Upper lobe of right lung (tissue), 1 donor: Measurements from ENCODE around the gene UNC119. TPM values are rescaled to one million over a fixed set of nuclear protein-coding genes. Genes with fewer than 3 reads are reported as not detected.

ENCODE experiments used
- ATAC-seq: fragments of 200-7000 bp; cut with Tn5 transposase; one replicate; pipeline ENCODE4 v1.9.1; 2020; ENCODE audit warnings: mild to moderate bottlenecking, moderate library complexity
- DNase-seq: peaks from one replicate; pipeline ENCODE4 v3.0.0-alpha.2; 2020
- H3K27ac ChIP-seq: fragments of 200-600 bp; one replicate; pipeline ENCODE4 v1.8.0; 2022
- H3K27me3 ChIP-seq: fragments of 200-600 bp; one replicate; pipeline ENCODE4 v1.8.0; 2022; ENCODE audit warnings: mild to moderate bottlenecking
- H3K36me3 ChIP-seq: fragments of 200-600 bp; one replicate; pipeline ENCODE4 v1.8.0; 2022
- H3K4me1 ChIP-seq: fragments of 200-600 bp; one replicate; pipeline ENCODE4 v1.8.0; 2022
- H3K4me3 ChIP-seq: fragments of 200-600 bp; one replicate; pipeline ENCODE4 v1.8.0; 2022; ENCODE audit warnings: mild to moderate bottlenecking
- H3K9me3 ChIP-seq: fragments of 200-600 bp; one replicate; pipeline ENCODE4 v1.8.0; 2022
- intact Hi-C: fragments of 100-400 bp; cut with DNase I; formaldehyde crosslinking; loops from one replicate; pipeline ENCODE4 v1.11.0; 2022
- total RNA-seq: library from RNA; stranded (reverse); fragmentation: NEBNext Ultra II Directional; extraction: Animal tissue kit (Norgen Biotek cat#: 25700); gene quantifications from one replicate; pipeline ENCODE4 v1.2.1, GENCODE V29; 2021
- TF ChIP-seq, protein P1 (sequence below): fragments of 200-600 bp; IDR thresholded peaks from one replicate; pipeline ENCODE4 v1.8.0; 2022; ENCODE audit warnings: antibody characterized with exemption
- donor health status: DM: no; HTN: yes; CAD: no; lungs with severe emphysema.

Gene UNC119
- total RNA-seq, 1 donor from 2014 or later: 22.7 TPM

GRCh38 chr17:28537219-28537610 is 15.2 kb downstream of the UNC119 start:
- TF ChIP-seq, protein P1, sequence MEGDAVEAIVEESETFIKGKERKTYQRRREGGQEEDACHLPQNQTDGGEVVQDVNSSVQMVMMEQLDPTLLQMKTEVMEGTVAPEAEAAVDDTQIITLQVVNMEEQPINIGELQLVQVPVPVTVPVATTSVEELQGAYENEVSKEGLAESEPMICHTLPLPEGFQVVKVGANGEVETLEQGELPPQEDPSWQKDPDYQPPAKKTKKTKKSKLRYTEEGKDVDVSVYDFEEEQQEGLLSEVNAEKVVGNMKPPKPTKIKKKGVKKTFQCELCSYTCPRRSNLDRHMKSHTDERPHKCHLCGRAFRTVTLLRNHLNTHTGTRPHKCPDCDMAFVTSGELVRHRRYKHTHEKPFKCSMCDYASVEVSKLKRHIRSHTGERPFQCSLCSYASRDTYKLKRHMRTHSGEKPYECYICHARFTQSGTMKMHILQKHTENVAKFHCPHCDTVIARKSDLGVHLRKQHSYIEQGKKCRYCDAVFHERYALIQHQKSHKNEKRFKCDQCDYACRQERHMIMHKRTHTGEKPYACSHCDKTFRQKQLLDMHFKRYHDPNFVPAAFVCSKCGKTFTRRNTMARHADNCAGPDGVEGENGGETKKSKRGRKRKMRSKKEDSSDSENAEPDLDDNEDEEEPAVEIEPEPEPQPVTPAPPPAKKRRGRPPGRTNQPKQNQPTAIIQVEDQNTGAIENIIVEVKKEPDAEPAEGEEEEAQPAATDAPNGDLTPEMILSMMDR: no peak
- H3K4me3 ChIP-seq: no peak overlapping the region
- ATAC-seq: no peak
- H3K9me3 ChIP-seq: no peaks in the 10 kb centered on the region
- DNase-seq: no peak
- H3K36me3 ChIP-seq: no peaks in the 10 kb centered on the region
- no peak overlapping the region for H3K27ac ChIP-seq
- intact Hi-C loops: no loop called here
- no peaks in the 10 kb centered on the region for H3K4me1 ChIP-seq
- H3K27me3 ChIP-seq: no peaks in the 10 kb centered on the region

DNA sequence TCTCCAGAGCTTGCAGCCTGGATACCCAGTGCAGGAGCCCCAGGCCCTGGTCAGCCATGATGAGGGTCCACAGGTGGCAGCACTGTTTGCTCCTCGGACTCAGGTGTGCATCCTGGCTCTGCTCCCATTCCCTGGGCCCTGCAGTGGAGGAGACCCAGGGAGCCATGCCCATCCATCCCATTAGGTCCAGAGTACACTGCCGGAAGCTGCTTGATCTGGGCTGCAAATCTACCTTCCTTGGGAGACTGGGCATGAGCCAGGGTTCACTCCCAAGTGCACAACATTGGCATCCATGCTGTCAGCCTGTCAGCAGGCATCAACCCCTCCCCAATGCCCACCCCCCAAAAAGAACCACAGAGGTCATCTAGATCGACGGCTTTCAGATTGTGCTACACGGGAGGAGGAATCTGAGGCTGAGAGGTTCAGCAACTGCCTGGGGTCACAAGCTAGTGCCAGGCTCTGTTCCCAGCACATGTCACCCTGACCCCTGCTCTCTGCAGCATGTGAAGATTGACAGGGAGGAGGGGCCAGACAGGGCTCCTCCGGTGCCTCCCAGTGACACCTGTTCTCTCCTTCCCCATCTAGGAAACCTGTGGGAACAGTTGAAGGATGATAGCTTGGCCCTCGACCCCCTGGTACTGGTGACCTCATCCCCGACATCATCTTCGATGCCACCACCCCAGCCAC is 15.7 kb downstream of the UNC119 start:
- TF ChIP-seq, protein P1: no peak
- no peaks in the 10 kb centered on the region for H3K36me3 ChIP-seq
- H3K4me3 ChIP-seq: no peak overlapping the region
- ATAC-seq (no peak), DNase-seq (no peak)
- intact Hi-C loops: no loop called here
- H3K27ac ChIP-seq: no peak overlapping the region
- no peaks in the 10 kb centered on the region for H3K27me3 ChIP-seq
- no peaks in the 10 kb centered on the region for H3K9me3 ChIP-seq
- no peaks in the 10 kb centered on the region for H3K4me1 ChIP-seq

DNA sequence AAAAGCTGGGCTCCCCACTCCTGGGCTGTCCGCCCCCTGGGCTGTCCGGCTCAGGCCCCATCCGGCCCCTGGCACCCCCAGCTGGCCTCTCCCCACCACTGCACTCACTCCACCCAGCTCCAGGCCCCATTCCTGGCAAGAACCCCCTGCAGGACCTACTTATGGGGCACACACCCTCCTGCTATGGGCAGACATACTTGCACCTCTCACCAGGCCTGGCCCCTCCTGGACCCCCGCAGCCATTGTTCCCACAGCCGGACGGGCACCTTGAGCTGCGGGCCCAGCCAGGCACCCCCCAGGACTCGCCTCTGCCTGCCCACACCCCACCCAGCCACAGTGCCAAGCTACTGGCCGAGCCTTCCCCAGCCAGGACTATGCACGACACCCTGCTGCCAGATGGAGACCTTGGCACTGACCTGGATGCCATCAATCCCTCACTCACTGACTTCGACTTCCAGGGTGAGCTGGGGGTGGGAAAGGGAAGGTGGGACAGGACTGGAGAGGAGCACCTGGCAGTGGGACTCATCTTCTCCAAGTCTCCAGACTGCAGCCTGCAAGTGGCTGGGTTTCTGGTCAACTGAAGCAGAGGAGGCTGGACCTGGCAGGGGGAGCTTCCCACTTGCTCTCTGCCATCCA is 17.6 kb downstream of the UNC119 start:
- intact Hi-C loops: no loop called here
- no peak overlapping the region for H3K27ac ChIP-seq
- TF ChIP-seq, protein P1: no peak

DNA sequence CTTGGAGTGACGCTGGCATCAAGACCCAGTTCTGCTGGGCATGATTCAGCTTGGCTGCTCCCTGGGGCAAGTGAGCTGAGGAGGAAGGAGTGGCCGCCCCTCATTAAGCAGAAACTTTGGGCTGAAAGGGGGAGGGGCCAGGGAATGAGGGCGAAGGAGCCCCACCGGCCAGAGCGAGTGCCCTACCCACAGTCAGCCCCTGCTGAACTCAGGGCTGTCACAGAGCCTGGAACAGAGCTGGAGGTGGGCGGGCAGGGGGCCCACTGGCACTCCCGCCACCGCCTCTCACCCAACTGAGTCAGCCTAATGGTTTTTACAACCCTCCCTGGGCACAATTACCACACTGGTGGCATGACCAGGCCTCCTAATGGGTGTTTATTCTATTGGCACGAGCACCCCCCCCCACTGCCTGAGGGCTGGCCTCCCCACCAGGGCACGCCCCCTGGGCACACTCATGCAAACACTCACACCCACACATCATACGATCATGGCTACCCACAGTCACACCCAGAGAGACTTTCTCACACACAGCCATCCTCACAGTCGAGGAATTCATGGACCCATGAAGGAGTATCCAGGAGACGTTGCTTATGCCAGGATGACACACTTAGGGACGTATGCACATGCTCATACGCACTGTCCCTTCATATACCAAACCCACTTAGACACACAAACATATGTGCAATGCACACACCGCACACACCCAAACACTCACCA is 19.2 kb downstream of the UNC119 start:
- TF ChIP-seq, protein P1: no peak
- Histone ChIP-seq H3K4me1 (no peaks in the 10 kb centered on the region), H3K27ac (no peak overlapping the region), H3K9me3 (no peaks in the 10 kb centered on the region), H3K36me3 (no peaks in the 10 kb centered on the region), H3K4me3 (no peak overlapping the region), H3K27me3 (no peaks in the 10 kb centered on the region)
- intact Hi-C loops: no loop called here
- no peak for DNase-seq
- no peak for ATAC-seq

More for the DNA sequence above, 17.6 kb downstream of the UNC119 start:
- no peak for ATAC-seq
- Histone ChIP-seq H3K9me3 (no peaks in the 10 kb centered on the region), H3K36me3 (no peaks in the 10 kb centered on the region), H3K4me3 (no peak overlapping the region), H3K27me3 (no peaks in the 10 kb centered on the region), H3K4me1 (no peaks in the 10 kb centered on the region)
- no peak for DNase-seq

DNA sequence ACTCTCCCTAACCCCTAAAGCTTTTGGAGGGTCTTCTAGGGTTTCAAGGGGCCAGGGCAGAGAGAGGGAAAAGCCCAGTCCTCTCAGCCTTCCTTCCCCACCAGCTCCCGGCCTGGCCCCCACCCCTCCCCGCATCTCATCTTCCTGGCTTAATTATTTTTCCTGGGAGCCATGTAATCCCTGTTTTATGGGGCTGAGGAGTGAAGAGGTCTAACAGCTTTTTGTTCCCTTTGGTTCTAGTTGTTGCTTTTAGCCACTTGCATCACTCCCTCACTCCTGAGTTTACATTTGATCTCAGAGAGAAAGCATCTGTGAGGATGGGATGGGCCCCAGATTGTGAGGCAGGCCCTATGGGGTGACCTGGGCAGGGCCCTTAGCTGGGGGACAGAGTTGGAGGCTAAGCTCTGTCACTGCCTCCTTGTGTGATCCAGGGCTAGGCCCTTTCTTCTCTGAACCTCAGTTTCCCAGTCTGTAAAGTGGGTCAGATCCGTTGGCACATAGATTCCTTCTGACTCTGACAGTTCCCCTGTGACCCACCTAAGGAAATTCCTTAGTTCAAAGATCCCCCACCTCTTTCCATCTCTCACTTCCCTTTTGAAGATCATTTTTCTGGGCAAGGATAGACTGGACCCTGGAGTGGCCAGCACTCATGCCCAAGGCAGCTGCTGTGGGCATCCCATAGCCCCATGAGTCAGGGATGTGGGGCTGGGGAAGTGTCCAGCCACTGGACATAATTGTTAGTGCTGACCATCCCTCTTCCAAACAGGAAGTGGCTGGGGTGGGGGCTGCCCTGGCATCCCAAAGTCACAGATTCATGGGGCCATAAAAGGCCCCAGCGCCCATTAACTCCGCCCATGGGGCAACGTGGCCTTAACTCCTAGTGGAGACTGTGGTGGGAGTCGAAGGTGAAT is 20.1 kb downstream of the UNC119 start:
- Histone ChIP-seq H3K4me1 (no peaks in the 10 kb centered on the region), H3K27ac (no peak overlapping the region), H3K27me3 (no peaks in the 10 kb centered on the region), H3K9me3 (no peaks in the 10 kb centered on the region), H3K36me3 (no peaks in the 10 kb centered on the region), H3K4me3 (no peak overlapping the region)
- intact Hi-C loops: no loop called here
- ATAC-seq (no peak), DNase-seq (no peak)
- TF ChIP-seq, protein P1: no peak
